ENCODE data around the gene DDX25. TPM values are rescaled to one million over a fixed set of nuclear protein-coding genes. Genes with fewer than 3 reads are reported as not detected.

Gene DDX25
- total RNA-seq, 1 experiment from 2014 or later = 0.37 TPM

DNA sequence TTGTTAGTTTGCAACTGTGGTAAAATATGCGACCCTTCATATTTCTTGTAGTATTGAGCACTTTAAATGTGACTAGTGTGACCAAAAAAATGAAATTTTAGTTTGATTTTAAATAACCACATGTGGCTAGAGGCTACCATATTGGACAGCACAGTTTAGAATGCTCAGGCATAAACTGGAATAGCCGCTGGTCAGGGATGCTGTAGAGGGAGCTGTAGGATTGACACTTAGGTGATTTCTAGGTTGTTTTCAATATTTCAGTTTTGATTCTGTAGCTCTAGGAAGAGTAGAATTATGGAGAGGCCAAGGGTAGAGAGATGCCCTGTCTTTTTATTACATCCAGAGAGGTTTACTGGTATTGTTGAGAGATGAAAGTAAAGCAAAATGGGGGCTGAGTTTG lies 30.7 kb downstream of the DDX25 start:
- no peak overlapping the region for H3K4me3 ChIP-seq (replicated peaks in 1 of 2; ENCODE audit: low read depth in 1 of 2, low read length in 2 of 2)
- H3K27ac ChIP-seq (ENCODE audit: low read depth, low read length) = no peak overlapping the region
- no peak overlapping the region for H2AFZ ChIP-seq (ENCODE audit: low read depth, low read length, poor library complexity, severe bottlenecking)
- DNase-seq (ENCODE audit: low read depth, low spot score) (no peak), ATAC-seq (no peak)
- BruUV-seq (replicated peaks) = no TSS peak
- 0 out of 2 replicates have a peak, but pooled peaks cover 5% of the 10 kb centered on the region for H3K27me3 ChIP-seq (ENCODE audit: insufficient read depth, low read length)
- H3K36me3 ChIP-seq (ENCODE audit: control insufficient read depth in 1 of 2, insufficient read depth in 2 of 2, low read length in 2 of 2) = no peaks in the 10 kb centered on the region
- H3K9me3 ChIP-seq (ENCODE audit: control insufficient read depth in 1 of 2, insufficient read depth in 1 of 2, low read depth in 1 of 2, low read length in 2 of 2) = no peaks in the 10 kb centered on the region
- H4K20me1 ChIP-seq (ENCODE audit: insufficient read depth) = no peaks in the 10 kb centered on the region
- H3K9me2 ChIP-seq (ENCODE audit: insufficient read depth) = no peaks in the 10 kb centered on the region
- intact Hi-C loops (cut with micrococcal nuclease) = no loop called here
- CTCF ChIA-PET = no interaction called here
- H3K9ac ChIP-seq (ENCODE audit: low read length) = no peak overlapping the region
- H3K4me1 ChIP-seq (ENCODE audit: control insufficient read depth in 1 of 2, insufficient read depth in 2 of 2, low read length in 2 of 2) = peaks cover 0 to 6% of the 10 kb centered on the region in 2 experiments; a peak in 2 of 4 replicates
- RAD21 ChIA-PET (ENCODE audit: low non-redundant PET in 1 of 2, low total read pairs in 2 of 2, uncharacterized antibody in 2 of 2, unreplicated experiment in 2 of 2) = no interaction called here
- H3K4me2 ChIP-seq (ENCODE audit: low read length) = no peak overlapping the region
- H3K79me2 ChIP-seq (ENCODE audit: insufficient read depth, low read length) = no peaks in the 10 kb centered on the region
- TF ChIP-seq SP1 (IDR thresholded peaks at IDR 0.05; ENCODE audit: low read depth) (no peak), RAD21 (IDR thresholded peaks at IDR 0.05; ENCODE audit: low read depth) (peak; percentile 24; the same call in 1 of the 2 replicates), ZFX (IDR thresholded peaks at IDR 0.05) (no peak), POLR2A (IDR thresholded peaks at IDR 0.05; ENCODE audit: borderline replicate concordance, extremely low read depth, insufficient read depth, insufficient read length) (no peak), FOSL1 (IDR thresholded peaks at IDR 0.05; ENCODE audit: low read depth) (no peak), SIN3A (IDR thresholded peaks at IDR 0.05; ENCODE audit: low read depth) (no peak), JUND (IDR thresholded peaks at IDR 0.05) (no peak)
- TF ChIP-seq, protein P1, sequence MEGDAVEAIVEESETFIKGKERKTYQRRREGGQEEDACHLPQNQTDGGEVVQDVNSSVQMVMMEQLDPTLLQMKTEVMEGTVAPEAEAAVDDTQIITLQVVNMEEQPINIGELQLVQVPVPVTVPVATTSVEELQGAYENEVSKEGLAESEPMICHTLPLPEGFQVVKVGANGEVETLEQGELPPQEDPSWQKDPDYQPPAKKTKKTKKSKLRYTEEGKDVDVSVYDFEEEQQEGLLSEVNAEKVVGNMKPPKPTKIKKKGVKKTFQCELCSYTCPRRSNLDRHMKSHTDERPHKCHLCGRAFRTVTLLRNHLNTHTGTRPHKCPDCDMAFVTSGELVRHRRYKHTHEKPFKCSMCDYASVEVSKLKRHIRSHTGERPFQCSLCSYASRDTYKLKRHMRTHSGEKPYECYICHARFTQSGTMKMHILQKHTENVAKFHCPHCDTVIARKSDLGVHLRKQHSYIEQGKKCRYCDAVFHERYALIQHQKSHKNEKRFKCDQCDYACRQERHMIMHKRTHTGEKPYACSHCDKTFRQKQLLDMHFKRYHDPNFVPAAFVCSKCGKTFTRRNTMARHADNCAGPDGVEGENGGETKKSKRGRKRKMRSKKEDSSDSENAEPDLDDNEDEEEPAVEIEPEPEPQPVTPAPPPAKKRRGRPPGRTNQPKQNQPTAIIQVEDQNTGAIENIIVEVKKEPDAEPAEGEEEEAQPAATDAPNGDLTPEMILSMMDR (IDR thresholded peaks at IDR 0.05 in 2 of 3, conservative IDR thresholded peaks at IDR 0.05 in 1 of 3; ENCODE audit: borderline replicate concordance in 1 of 3, insufficient read depth in 1 of 3, low read depth in 2 of 3, low read length in 2 of 3) = peak in 1 of 3 experiments; percentile 20; a peak in 1 of 6 replicates
- POLR2A ChIA-PET = no interaction called here

DNA sequence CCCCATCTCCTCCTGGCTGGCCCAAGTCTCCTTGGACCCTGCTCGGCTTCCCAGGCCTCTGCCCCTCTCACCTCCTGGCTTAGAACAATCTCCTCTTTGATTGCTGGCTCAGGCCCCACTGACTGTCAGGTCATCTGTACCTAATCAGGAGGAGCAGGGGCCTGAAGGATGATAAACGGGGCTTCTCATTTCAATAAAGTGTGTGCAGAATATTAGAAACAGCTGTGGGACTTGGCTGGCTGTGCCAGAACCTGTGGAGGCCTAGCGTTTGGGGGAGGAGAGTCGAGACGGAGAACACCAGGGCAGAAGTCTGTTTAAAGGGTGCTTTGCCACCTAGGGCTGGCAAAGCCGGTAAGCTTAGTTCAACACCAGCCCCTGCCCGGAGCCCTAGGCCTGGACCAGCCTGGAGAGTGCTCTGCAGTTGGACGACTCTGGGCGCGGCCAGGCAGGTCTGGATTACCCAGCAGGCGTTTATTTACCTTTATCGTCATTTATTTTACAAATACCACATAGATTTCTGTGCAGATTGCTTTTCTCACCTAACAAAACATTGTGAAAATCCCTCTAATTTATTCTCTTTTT lies 31.4 kb downstream of the DDX25 start:
- Histone ChIP-seq H2AFZ (ENCODE audit: low read depth, low read length, poor library complexity, severe bottlenecking) (no peak overlapping the region), H3K79me2 (ENCODE audit: insufficient read depth, low read length) (no peaks in the 10 kb centered on the region), H4K20me1 (ENCODE audit: insufficient read depth) (no peaks in the 10 kb centered on the region), H3K9ac (ENCODE audit: low read length) (no peak overlapping the region), H3K9me3 (ENCODE audit: control insufficient read depth in 1 of 2, insufficient read depth in 1 of 2, low read depth in 1 of 2, low read length in 2 of 2) (no peaks in the 10 kb centered on the region), H3K4me1 (ENCODE audit: control insufficient read depth in 1 of 2, insufficient read depth in 2 of 2, low read length in 2 of 2) (peaks cover 0 to 6% of the 10 kb centered on the region in 2 experiments; a peak in 2 of 4 replicates), H3K36me3 (ENCODE audit: control insufficient read depth in 1 of 2, insufficient read depth in 2 of 2, low read length in 2 of 2) (no peaks in the 10 kb centered on the region), H3K4me2 (ENCODE audit: low read length) (no peak overlapping the region), H3K4me3 (replicated peaks in 1 of 2; ENCODE audit: low read depth in 1 of 2, low read length in 2 of 2) (no peak overlapping the region), H3K9me2 (ENCODE audit: insufficient read depth) (no peaks in the 10 kb centered on the region), H3K27me3 (ENCODE audit: insufficient read depth, low read length) (0 out of 2 replicates have a peak, but pooled peaks cover 5% of the 10 kb centered on the region), H3K27ac (ENCODE audit: low read depth, low read length) (no peak overlapping the region)
- CTCF ChIA-PET = interaction anchor here (0.9 to 1.0 kb wide), 2 partner anchors 10 to 258 kb away, joined by 3 to 5 read pairs; partner anchors contain the start of gene VSIG10L2
- intact Hi-C loops (cut with micrococcal nuclease) = no loop called here
- no peak for DNase-seq (ENCODE audit: low read depth, low spot score)
- RAD21 ChIA-PET (ENCODE audit: low non-redundant PET in 1 of 2, low total read pairs in 2 of 2, uncharacterized antibody in 2 of 2, unreplicated experiment in 2 of 2) = no interaction called here
- no TSS peak for BruUV-seq (replicated peaks)
- no peak for TF ChIP-seq SP1 (IDR thresholded peaks at IDR 0.05; ENCODE audit: low read depth)
- no peak for TF ChIP-seq POLR2A (IDR thresholded peaks at IDR 0.05; ENCODE audit: borderline replicate concordance, extremely low read depth, insufficient read depth, insufficient read length)
- TF ChIP-seq, protein P2, sequence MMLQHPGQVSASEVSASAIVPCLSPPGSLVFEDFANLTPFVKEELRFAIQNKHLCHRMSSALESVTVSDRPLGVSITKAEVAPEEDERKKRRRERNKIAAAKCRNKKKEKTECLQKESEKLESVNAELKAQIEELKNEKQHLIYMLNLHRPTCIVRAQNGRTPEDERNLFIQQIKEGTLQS (IDR thresholded peaks at IDR 0.05) = no peak
- no peak for TF ChIP-seq ZNF274 (IDR thresholded peaks at IDR 0.05; ENCODE audit: low read depth, low read length)
- no peak for TF ChIP-seq POLR2AphosphoS5 (IDR thresholded peaks at IDR 0.05; ENCODE audit: low read depth, low read length)
- TF ChIP-seq CEBPB (IDR thresholded peaks at IDR 0.05; ENCODE audit: low read depth) = no peak
- no peak for TF ChIP-seq ELF1 (IDR thresholded peaks at IDR 0.05; ENCODE audit: borderline replicate concordance, low read depth)
- no peak for ATAC-seq
- POLR2A ChIA-PET = no interaction called here
